ENCODE results near the gene IL26.
A peak's percentile ranks its signal among the peaks of the same experiment; 100 is the strongest.

The IL26 gene

GRCh38 chr12:68185598-68185997 lies 40.0 kb downstream of the IL26 start:
- Histone ChIP-seq H4K20me1 (ENCODE audit: control insufficient read depth, insufficient read depth, low read depth, low read length) (no peaks in the 10 kb centered on the region), H3F3A (ENCODE audit: control insufficient read depth, insufficient read depth) (no peaks in the 10 kb centered on the region), H3K27me3 (ENCODE audit: control insufficient read depth, low read length) (peaks cover 10% of the 10 kb centered on the region), H3K9me2 (replicated peaks; ENCODE audit: control insufficient read depth, low read length) (no peaks in the 10 kb centered on the region), H3K36me3 (ENCODE audit: control insufficient read depth, low read length) (no peaks in the 10 kb centered on the region), H3K4me1 (ENCODE audit: control insufficient read depth, low read length) (peaks cover 13% of the 10 kb centered on the region), H3K79me2 (ENCODE audit: control insufficient read depth, low read length) (no peaks in the 10 kb centered on the region), H3K9me3 (ENCODE audit: control insufficient read depth, insufficient read depth, low read length) (no peaks in the 10 kb centered on the region), H3K27ac (ENCODE audit: low read depth, low read length) (no peak overlapping the region), H3K4me2 (ENCODE audit: low read length) (no peak overlapping the region), H3K4me3 (ENCODE audit: low read length) (no peak overlapping the region)
- TF ChIP-seq EZH2phosphoT487 (IDR thresholded peaks at IDR 0.05; ENCODE audit: borderline replicate concordance, low read length), result no peak
- TF ChIP-seq CTCF (IDR thresholded peaks at IDR 0.05; ENCODE audit: low read depth, low read length, poor library complexity, severe bottlenecking), result no peak

DNA sequence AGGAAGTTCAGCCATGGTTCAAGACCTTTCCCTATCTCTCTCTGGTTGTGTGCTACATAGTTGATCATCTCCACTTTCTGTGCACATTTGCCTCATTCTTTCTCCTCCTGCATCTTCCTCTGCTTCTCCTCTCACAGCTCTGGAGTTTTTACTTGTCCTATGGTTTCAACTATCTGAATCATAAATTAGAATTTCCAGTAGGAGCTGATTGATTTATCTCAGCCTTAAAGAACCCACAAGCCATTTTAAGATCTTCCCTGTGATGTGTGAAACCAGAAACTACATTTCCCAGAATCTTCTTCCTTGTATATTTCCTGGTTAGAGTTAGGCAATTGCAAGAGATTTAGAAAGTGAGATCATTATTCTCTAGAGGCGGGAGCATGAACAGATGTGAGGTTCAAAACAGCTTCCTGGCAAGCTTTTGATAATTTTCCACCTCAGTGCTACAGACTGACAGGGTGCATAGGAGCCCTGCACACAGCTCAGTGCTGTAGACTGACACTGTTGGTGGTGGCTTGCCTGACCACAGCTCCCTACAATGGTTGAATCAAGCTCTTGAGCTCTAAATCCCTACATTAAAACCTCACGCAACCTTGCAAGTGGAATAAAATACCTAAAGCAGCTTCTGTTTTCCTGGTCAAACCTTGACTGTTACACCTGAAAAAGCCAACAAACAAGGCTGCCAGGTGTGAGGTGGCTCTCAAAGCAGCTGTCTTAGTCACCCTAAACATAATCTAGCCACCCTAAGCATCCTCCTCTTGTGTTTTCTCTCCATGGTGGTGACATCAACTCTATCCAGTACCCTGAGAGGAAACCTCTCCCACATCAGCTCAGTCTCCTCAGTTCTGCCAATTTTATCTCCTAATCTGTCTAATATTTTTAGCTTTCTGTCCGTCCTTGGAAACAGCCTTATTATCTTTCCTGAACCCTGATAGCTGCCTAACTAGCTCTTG lies 44.5 kb downstream of the IL26 start:
- Histone ChIP-seq H4K20me1 (ENCODE audit: control insufficient read depth, insufficient read depth, low read depth, low read length) (no peaks in the 10 kb centered on the region), H3K9me2 (replicated peaks; ENCODE audit: control insufficient read depth, low read length) (no peaks in the 10 kb centered on the region), H3F3A (ENCODE audit: control insufficient read depth, insufficient read depth) (peaks cover 3% of the 10 kb centered on the region; the same call in 1 of the 2 replicates), H3K4me1 (ENCODE audit: control insufficient read depth, low read length) (peaks cover 22% of the 10 kb centered on the region), H3K4me3 (ENCODE audit: low read length) (no peak overlapping the region), H3K27ac (ENCODE audit: low read depth, low read length) (peak overlapping the region; percentile 37; the same call in 1 of the 2 replicates), H3K4me2 (ENCODE audit: low read length) (peak overlapping the region; percentile 45), H3K27me3 (ENCODE audit: control insufficient read depth, low read length) (no peaks in the 10 kb centered on the region), H3K79me2 (ENCODE audit: control insufficient read depth, low read length) (no peaks in the 10 kb centered on the region), H3K36me3 (ENCODE audit: control insufficient read depth, low read length) (no peaks in the 10 kb centered on the region), H3K9me3 (ENCODE audit: control insufficient read depth, insufficient read depth, low read length) (no peaks in the 10 kb centered on the region)
- TF ChIP-seq CTCF (IDR thresholded peaks at IDR 0.05; ENCODE audit: low read depth, low read length, poor library complexity, severe bottlenecking), result no peak
- TF ChIP-seq EZH2phosphoT487 (IDR thresholded peaks at IDR 0.05; ENCODE audit: borderline replicate concordance, low read length), result no peak

- no peak overlapping the region for H3K27ac ChIP-seq (ENCODE audit: low read depth, low read length)
- no peak overlapping the region for H3K4me3 ChIP-seq (ENCODE audit: low read length)
- H3K4me1 ChIP-seq (ENCODE audit: control insufficient read depth, low read length), result peaks cover 33% of the 10 kb centered on the region
- H4K20me1 ChIP-seq (ENCODE audit: control insufficient read depth, insufficient read depth, low read depth, low read length), result no peaks in the 10 kb centered on the region
- no peak overlapping the region for H3K4me2 ChIP-seq (ENCODE audit: low read length)
- peaks cover 6% of the 10 kb centered on the region; the same call in 1 of the 2 replicates for H3F3A ChIP-seq (ENCODE audit: control insufficient read depth, insufficient read depth)
- TF ChIP-seq EZH2phosphoT487 (IDR thresholded peaks at IDR 0.05; ENCODE audit: borderline replicate concordance, low read length) (no peak), CTCF (IDR thresholded peaks at IDR 0.05; ENCODE audit: low read depth, low read length, poor library complexity, severe bottlenecking) (no peak)
- H3K36me3 ChIP-seq (ENCODE audit: control insufficient read depth, low read length), result no peaks in the 10 kb centered on the region
- no peaks in the 10 kb centered on the region for H3K79me2 ChIP-seq (ENCODE audit: control insufficient read depth, low read length)
- H3K9me3 ChIP-seq (ENCODE audit: control insufficient read depth, insufficient read depth, low read length), result no peaks in the 10 kb centered on the region
- H3K9me2 ChIP-seq (replicated peaks; ENCODE audit: control insufficient read depth, low read length), result no peaks in the 10 kb centered on the region
- no peaks in the 10 kb centered on the region for H3K27me3 ChIP-seq (ENCODE audit: control insufficient read depth, low read length)
Measured at GRCh38 chr12:68178774-68179439, 46.7 kb downstream of the IL26 start.
